HEK293 (cell line): Measurements from ENCODE around the gene DSCAM.

ENCODE experiments used
- CTCF ChIA-PET: fragments of 350-600 bp; formaldehyde crosslinking; extraction: SDS; loops from one replicate; lab custom pipeline; 2021; ENCODE audit warnings: antibody characterized with exemption; lab: Yijun Ruan, JAX
- POLR2A ChIA-PET: fragments of 300-600 bp; formaldehyde crosslinking; extraction: SDS; loops from one replicate; lab custom pipeline; 2020; ENCODE audit warnings: antibody characterized with exemption, inconsistent platforms; lab: Yijun Ruan, JAX
- H3K27ac ChIP-seq: fragments of 200-500 bp; sonication (Bioruptor generic); 2 replicates; pipeline ENCODE4 v1.5.1; 2014; ENCODE audit warnings: low read depth, low read length, control low read depth, inconsistent platforms; ENCODE audit errors: extremely low read depth
- H3K36me3 ChIP-seq, 2 experiments: fragments of 200-500 bp in 1 of 2; sonication (Bioruptor generic) in 1 of 2; 1 replicate in 1 of 2; 2 replicates in 1 of 2; pipeline ENCODE4 v1.5.1; 2014 to 2017; ENCODE audit warnings: inconsistent platforms in 2 of 2, low read length in 2 of 2; ENCODE audit not compliant: control insufficient read depth in 2 of 2, insufficient read depth in 1 of 2
- H3K4me1 ChIP-seq: fragments of 200-500 bp; sonication (Bioruptor generic); 2 replicates; pipeline ENCODE4 v1.5.1; 2014; ENCODE audit warnings: mild to moderate bottlenecking, low read length, inconsistent platforms; ENCODE audit not compliant: control insufficient read depth, insufficient read depth
- H3K4me3 ChIP-seq: 2 replicates; pipeline ENCODE4 v1.5.1; 2011; ENCODE audit warnings: low read depth, mild to moderate bottlenecking, control low read depth, low read length, moderate library complexity
- H3K9me3 ChIP-seq: fragments of 200-500 bp; sonication (Bioruptor generic); 2 replicates; pipeline ENCODE4 v1.5.1; 2014; ENCODE audit warnings: low read depth, low read length, inconsistent platforms; ENCODE audit not compliant: control insufficient read depth, insufficient read depth
- GLI4 ChIP-seq: fragments of 450-650 bp; formaldehyde crosslinking; IDR thresholded peaks from 2 replicates; pipeline ENCODE4 v1.5.1; 2016; ENCODE audit warnings: missing biosample characterization, missing genetic modification characterization
- KLF1 ChIP-seq: fragments of 450-650 bp; formaldehyde crosslinking; IDR thresholded peaks from 2 replicates; pipeline ENCODE4 v1.5.1; 2016; ENCODE audit warnings: missing biosample characterization, missing genetic modification characterization
- KLF9 ChIP-seq: fragments of 450-650 bp; formaldehyde crosslinking; IDR thresholded peaks from 2 replicates; pipeline ENCODE4 v1.5.1; 2016; ENCODE audit warnings: missing biosample characterization, missing genetic modification characterization, low read depth
- SETDB1 ChIP-seq: IDR thresholded peaks from one replicate; pipeline ENCODE4 v1.6.1; 2017; ENCODE audit warnings: mild to moderate bottlenecking, low read length, moderate library complexity, mixed read lengths; ENCODE audit not compliant: insufficient read length
- ZBTB48 ChIP-seq: fragments of 450-650 bp; formaldehyde crosslinking; IDR thresholded peaks from 2 replicates; pipeline ENCODE4 v1.5.1; 2016; ENCODE audit warnings: missing biosample characterization, missing genetic modification characterization
- ZFP3 ChIP-seq: fragments of 450-650 bp; formaldehyde crosslinking; IDR thresholded peaks from 2 replicates; pipeline ENCODE4 v1.5.1; 2016; ENCODE audit warnings: low read depth, missing biosample characterization, missing genetic modification characterization
- ZNF121 ChIP-seq: fragments of 450-650 bp; formaldehyde crosslinking; IDR thresholded peaks from 2 replicates; pipeline ENCODE4 v1.5.1; 2016; ENCODE audit warnings: missing biosample characterization, missing genetic modification characterization
- ZNF146 ChIP-seq: fragments of 450-650 bp; formaldehyde crosslinking; IDR thresholded peaks from 2 replicates; pipeline ENCODE4 v1.5.1; 2016; ENCODE audit warnings: missing biosample characterization, missing genetic modification characterization
- ZNF19 ChIP-seq: fragments of 450-650 bp; formaldehyde crosslinking; IDR thresholded peaks from 2 replicates; pipeline ENCODE4; 2016; ENCODE audit warnings: missing biosample characterization, missing genetic modification characterization, low read depth
- ZNF274 ChIP-seq, 2 experiments: fragments of 200-500 bp in 1 of 2; fragments of 450-650 bp in 1 of 2; sonication (Bioruptor generic) in 1 of 2; formaldehyde crosslinking in 1 of 2; IDR thresholded peaks; 2 replicates each; pipeline versions ENCODE4 v1.5.1 to v1.6.1; 2014 to 2016; ENCODE audit warnings: borderline replicate concordance in 1 of 2, inconsistent platforms in 1 of 2, low read length in 1 of 2, missing biosample characterization in 1 of 2, missing genetic modification characterization in 1 of 2
- ZNF292 ChIP-seq: fragments of 450-650 bp; formaldehyde crosslinking; IDR thresholded peaks from 2 replicates; pipeline ENCODE4 v1.5.1; 2016; ENCODE audit warnings: low read depth, missing biosample characterization, missing genetic modification characterization, borderline replicate concordance
- ZNF391 ChIP-seq: fragments of 450-650 bp; formaldehyde crosslinking; IDR thresholded peaks from 2 replicates; pipeline ENCODE4 v1.5.1; 2016; ENCODE audit warnings: low read depth, missing biosample characterization, missing genetic modification characterization, borderline replicate concordance
- ZNF555 ChIP-seq: fragments of 450-650 bp; formaldehyde crosslinking; conservative IDR thresholded peaks from 2 replicates; pipeline ENCODE4 v1.5.1; 2017; ENCODE audit warnings: missing biosample characterization, mild to moderate bottlenecking, missing genetic modification characterization, inconsistent platforms
- ZNF571 ChIP-seq: fragments of 450-650 bp; formaldehyde crosslinking; IDR thresholded peaks from 2 replicates; pipeline ENCODE4 v1.5.0; 2017; ENCODE audit warnings: missing biosample characterization, missing genetic modification characterization
- ZNF585B ChIP-seq: fragments of 450-650 bp; formaldehyde crosslinking; IDR thresholded peaks from 2 replicates; pipeline ENCODE4 v1.5.1; 2016; ENCODE audit warnings: missing biosample characterization, missing genetic modification characterization
- ZNF660 ChIP-seq: fragments of 450-650 bp; IDR thresholded peaks from 2 replicates; pipeline ENCODE4 v1.5.1; 2018; ENCODE audit warnings: missing biosample characterization, mild to moderate bottlenecking, missing genetic modification characterization
- ZNF664 ChIP-seq: fragments of 450-650 bp; formaldehyde crosslinking; IDR thresholded peaks from 2 replicates; pipeline ENCODE4 v1.5.1; 2016; ENCODE audit warnings: missing biosample characterization, missing genetic modification characterization
- ZNF837 ChIP-seq: fragments of 450-650 bp; formaldehyde crosslinking; IDR thresholded peaks from 2 replicates; pipeline ENCODE4 v1.5.1; 2016; ENCODE audit warnings: missing biosample characterization, missing genetic modification characterization
- TF ChIP-seq, protein P1 (sequence below): fragments of 450-650 bp; formaldehyde crosslinking; IDR thresholded peaks from 2 replicates; pipeline ENCODE4 v1.5.1; 2016; ENCODE audit warnings: missing biosample characterization, missing genetic modification characterization
- TF ChIP-seq, protein P2 (sequence below): fragments of 450-650 bp; formaldehyde crosslinking; IDR thresholded peaks from 2 replicates; pipeline ENCODE4 v1.5.1; 2016; ENCODE audit warnings: missing biosample characterization, missing genetic modification characterization
- TF ChIP-seq, protein P3 (sequence below): fragments of 450-650 bp; formaldehyde crosslinking; IDR thresholded peaks from 2 replicates; pipeline ENCODE4 v1.5.1; 2016; ENCODE audit warnings: missing biosample characterization, missing genetic modification characterization
- TF ChIP-seq, protein P4 (sequence below): fragments of 450-650 bp; formaldehyde crosslinking; IDR thresholded peaks from 2 replicates; pipeline ENCODE4 v1.5.1; 2017; ENCODE audit warnings: missing biosample characterization, missing genetic modification characterization

The DSCAM gene

DNA sequence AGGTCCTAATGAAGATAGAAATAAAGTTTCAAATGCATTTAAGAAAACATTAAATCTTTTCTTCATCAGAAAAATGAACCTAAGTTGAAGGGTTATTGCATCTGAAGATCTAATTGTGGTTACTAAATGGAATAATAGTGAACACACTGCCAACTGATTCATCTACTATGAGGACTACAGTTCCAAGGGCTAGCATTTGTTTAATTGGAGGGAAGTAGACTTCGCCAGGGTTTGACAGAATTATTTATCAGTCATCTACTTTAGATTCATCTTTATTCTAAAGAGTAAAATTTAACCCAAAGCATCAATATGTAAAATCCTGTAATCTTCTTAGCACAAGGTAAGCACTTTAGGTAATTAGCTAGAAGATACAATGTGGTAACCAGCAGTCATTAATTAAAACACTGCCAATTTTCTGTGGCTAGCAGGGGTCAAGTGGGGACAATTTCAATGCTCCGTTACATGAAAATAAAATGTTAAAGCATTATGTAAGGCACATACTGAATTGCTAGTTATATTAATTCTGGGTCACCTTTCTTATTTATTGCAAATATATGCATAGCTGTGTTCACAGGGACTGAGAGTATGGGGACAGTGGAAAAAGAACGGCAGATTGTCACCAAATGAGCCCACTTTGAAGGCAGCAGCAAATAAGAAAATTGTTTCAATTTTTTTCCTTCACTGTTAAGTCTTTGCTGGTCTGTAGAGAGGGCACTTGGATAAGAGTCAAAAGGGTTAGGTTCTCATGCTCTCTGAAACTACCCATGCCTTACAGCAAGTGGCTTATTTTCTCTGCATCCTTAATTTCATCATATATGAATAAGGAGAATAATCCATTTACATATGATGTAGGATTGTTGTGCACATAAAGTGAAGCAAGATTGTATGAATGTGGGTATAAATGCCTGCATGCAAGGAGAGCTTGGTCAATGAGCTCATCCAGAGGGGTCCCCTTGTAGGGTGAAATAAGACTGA is 563.8 kb downstream of the DSCAM start:
- Histone ChIP-seq H3K36me3 (no peaks in the 10 kb centered on the region), H3K9me3 (no peaks in the 10 kb centered on the region), H3K27ac (no peak overlapping the region), H3K4me1 (no peaks in the 10 kb centered on the region), H3K4me3 (no peak overlapping the region)
- CTCF ChIA-PET, result interaction anchor here (0.8 kb wide), 1 partner anchor 366 kb away, joined by 3 read pairs; no protein-coding TSS in a partner anchor
- no peak for TF ChIP-seq ZNF391 (tag by site-specific recombination)
- TF ChIP-seq ZNF585B, result no peak
- no peak for TF ChIP-seq ZNF660 (tag by site-specific recombination)
- TF ChIP-seq KLF1 (tag by site-specific recombination), result no peak
- TF ChIP-seq ZNF146, result no peak
- TF ChIP-seq ZNF19 (tag by site-specific recombination), result no peak
- no peak for TF ChIP-seq ZNF837 (tag by site-specific recombination)
- TF ChIP-seq ZNF664 (tag by site-specific recombination), result no peak
- POLR2A ChIA-PET, result no interaction called here

DNA sequence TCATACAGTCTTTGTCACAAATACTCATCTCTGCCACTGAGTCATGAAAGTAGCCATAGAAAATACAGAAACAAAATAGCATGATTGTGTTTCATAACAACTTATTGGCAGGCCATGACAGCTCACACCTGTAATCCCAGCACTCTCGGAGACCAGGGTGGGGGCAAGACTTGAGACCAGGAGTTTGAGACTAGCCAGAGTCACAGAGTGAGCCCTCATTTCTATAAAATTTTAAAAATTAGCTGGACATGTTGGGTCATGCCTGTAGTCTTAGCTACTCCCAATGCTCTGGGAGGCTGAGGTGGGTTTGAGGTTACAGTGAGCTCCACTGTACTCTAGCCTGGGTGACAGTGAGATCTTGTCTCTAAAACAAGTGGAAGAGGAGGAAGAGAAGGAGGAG is 568.6 kb downstream of the DSCAM start:
- TF ChIP-seq, protein P1, sequence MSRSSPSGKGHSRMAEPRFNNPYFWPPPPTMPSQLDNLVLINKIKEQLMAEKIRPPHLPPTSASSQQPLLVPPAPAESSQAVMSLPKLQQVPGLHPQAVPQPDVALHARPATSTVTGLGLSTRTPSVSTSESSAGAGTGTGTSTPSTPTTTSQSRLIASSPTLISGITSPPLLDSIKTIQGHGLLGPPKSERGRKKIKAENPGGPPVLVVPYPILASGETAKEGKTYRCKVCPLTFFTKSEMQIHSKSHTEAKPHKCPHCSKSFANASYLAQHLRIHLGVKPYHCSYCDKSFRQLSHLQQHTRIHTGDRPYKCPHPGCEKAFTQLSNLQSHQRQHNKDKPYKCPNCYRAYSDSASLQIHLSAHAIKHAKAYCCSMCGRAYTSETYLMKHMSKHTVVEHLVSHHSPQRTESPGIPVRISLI (tag by site-specific recombination), result no peak
- no peak for TF ChIP-seq ZNF571 (tag by site-specific recombination)
- no peak for TF ChIP-seq ZNF555
- no peak for TF ChIP-seq ZNF274 (IDR thresholded peaks at IDR 0.05; ENCODE audit: low read length)
- no peak for TF ChIP-seq ZNF274 (tag by site-specific recombination; IDR thresholded peaks at IDR 0.05; ENCODE audit: borderline replicate concordance)
- no peak for TF ChIP-seq ZNF121 (tag by site-specific recombination)
- TF ChIP-seq, protein P2, sequence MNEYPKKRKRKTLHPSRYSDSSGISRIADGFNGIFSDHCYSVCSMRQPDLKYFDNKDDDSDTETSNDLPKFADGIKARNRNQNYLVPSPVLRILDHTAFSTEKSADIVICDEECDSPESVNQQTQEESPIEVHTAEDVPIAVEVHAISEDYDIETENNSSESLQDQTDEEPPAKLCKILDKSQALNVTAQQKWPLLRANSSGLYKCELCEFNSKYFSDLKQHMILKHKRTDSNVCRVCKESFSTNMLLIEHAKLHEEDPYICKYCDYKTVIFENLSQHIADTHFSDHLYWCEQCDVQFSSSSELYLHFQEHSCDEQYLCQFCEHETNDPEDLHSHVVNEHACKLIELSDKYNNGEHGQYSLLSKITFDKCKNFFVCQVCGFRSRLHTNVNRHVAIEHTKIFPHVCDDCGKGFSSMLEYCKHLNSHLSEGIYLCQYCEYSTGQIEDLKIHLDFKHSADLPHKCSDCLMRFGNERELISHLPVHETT (tag by site-specific recombination), result no peak
- TF ChIP-seq, protein P3, sequence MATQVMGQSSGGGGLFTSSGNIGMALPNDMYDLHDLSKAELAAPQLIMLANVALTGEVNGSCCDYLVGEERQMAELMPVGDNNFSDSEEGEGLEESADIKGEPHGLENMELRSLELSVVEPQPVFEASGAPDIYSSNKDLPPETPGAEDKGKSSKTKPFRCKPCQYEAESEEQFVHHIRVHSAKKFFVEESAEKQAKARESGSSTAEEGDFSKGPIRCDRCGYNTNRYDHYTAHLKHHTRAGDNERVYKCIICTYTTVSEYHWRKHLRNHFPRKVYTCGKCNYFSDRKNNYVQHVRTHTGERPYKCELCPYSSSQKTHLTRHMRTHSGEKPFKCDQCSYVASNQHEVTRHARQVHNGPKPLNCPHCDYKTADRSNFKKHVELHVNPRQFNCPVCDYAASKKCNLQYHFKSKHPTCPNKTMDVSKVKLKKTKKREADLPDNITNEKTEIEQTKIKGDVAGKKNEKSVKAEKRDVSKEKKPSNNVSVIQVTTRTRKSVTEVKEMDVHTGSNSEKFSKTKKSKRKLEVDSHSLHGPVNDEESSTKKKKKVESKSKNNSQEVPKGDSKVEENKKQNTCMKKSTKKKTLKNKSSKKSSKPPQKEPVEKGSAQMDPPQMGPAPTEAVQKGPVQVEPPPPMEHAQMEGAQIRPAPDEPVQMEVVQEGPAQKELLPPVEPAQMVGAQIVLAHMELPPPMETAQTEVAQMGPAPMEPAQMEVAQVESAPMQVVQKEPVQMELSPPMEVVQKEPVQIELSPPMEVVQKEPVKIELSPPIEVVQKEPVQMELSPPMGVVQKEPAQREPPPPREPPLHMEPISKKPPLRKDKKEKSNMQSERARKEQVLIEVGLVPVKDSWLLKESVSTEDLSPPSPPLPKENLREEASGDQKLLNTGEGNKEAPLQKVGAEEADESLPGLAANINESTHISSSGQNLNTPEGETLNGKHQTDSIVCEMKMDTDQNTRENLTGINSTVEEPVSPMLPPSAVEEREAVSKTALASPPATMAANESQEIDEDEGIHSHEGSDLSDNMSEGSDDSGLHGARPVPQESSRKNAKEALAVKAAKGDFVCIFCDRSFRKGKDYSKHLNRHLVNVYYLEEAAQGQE (tag by site-specific recombination), result no peak
- TF ChIP-seq GLI4 (tag by site-specific recombination), result no peak
- no peak for TF ChIP-seq SETDB1
- TF ChIP-seq ZNF292, result no peak
- TF ChIP-seq KLF9 (tag by site-specific recombination), result no peak
- TF ChIP-seq, protein P4, sequence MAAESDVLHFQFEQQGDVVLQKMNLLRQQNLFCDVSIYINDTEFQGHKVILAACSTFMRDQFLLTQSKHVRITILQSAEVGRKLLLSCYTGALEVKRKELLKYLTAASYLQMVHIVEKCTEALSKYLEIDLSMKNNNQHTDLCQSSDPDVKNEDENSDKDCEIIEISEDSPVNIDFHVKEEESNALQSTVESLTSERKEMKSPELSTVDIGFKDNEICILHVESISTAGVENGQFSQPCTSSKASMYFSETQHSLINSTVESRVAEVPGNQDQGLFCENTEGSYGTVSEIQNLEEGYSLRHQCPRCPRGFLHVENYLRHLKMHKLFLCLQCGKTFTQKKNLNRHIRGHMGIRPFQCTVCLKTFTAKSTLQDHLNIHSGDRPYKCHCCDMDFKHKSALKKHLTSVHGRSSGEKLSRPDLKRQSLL (tag by site-specific recombination), result no peak
- TF ChIP-seq ZFP3, result no peak
- no peak for TF ChIP-seq ZBTB48

More for the DNA sequence above, 568.6 kb downstream of the DSCAM start:
- Histone ChIP-seq H3K27ac (no peak overlapping the region), H3K9me3 (no peaks in the 10 kb centered on the region), H3K4me1 (no peaks in the 10 kb centered on the region), H3K4me3 (no peak overlapping the region), H3K36me3 (no peaks in the 10 kb centered on the region)
- ChIA-PET POLR2A (no interaction called here), CTCF (interaction anchor here (0.8 kb wide), 1 partner anchor 108 kb away, joined by 3 read pairs; no protein-coding TSS in a partner anchor)
